Endothelial cell of umbilical vein (primary cell): ENCODE data around the gene TOPAZ1. TPM values are rescaled to one million over a fixed set of nuclear protein-coding genes. Genes with fewer than 3 reads are reported as not detected.

ENCODE experiments used
- BruUV-seq: library from RNA; stranded (reverse); fragments of 400-500 nt; replicated peaks from 2 replicates; lab custom pipeline; 2021; lab: Mats Ljungman, UMichigan
- CTCF ChIA-PET: fragments of 300-600, 350-600 bp; sonication (Branson Sonifier 250); formaldehyde crosslinking; loops from one replicate; lab custom pipeline; 2021; ENCODE audit warnings: antibody characterized with exemption, inconsistent platforms; lab: Charles Lee
- POLR2A ChIA-PET: fragments of 300-600, 350-600 bp; sonication (Branson Sonifier 250); formaldehyde crosslinking; loops from one replicate; lab custom pipeline; 2021; ENCODE audit warnings: antibody characterized with exemption, inconsistent platforms; lab: Charles Lee
- DNase-seq: peaks from one replicate; pipeline ENCODE4 v3.0.0-alpha.2; 2011; ENCODE audit warnings: low read depth, low spot score
- FAIRE-seq: peaks from 2 replicates; lab custom pipeline; 2011; peaks lifted over from hg19 to GRCh38; lab: Jason Lieb, UNC
- H2AFZ ChIP-seq: 2 replicates; pipeline ENCODE4 v1.6.0; 2012; ENCODE audit warnings: low read depth, low read length, control low read depth, inconsistent platforms
- H3K27ac ChIP-seq: 2 replicates; pipeline ENCODE4 v1.5.1; 2011; ENCODE audit warnings: low read depth, mild to moderate bottlenecking, control low read depth, low read length, moderate library complexity; ENCODE audit not compliant: insufficient read depth
- H3K27me3 ChIP-seq, 2 experiments: 2 replicates each; pipeline versions ENCODE4 v1.6.0 to v1.6.1; 2011; ENCODE audit warnings: low read length in 2 of 2, mixed read lengths in 1 of 2; ENCODE audit not compliant: control insufficient read depth in 2 of 2, insufficient read depth in 2 of 2
- H3K36me3 ChIP-seq, 2 experiments: 2 replicates in 1 of 2; 3 replicates in 1 of 2; pipeline ENCODE4 v1.5.1; 2011; ENCODE audit warnings: low read length in 2 of 2, mild to moderate bottlenecking in 1 of 2, moderate library complexity in 1 of 2; ENCODE audit not compliant: control insufficient read depth in 2 of 2, insufficient read depth in 2 of 2; ENCODE audit errors: extremely low read depth in 1 of 2
- H3K4me1 ChIP-seq: 3 replicates; pipeline ENCODE4 v1.5.1; 2011; ENCODE audit warnings: mild to moderate bottlenecking, low read length; ENCODE audit not compliant: control insufficient read depth, insufficient read depth; ENCODE audit errors: extremely low read depth
- H3K4me2 ChIP-seq: 2 replicates; pipeline ENCODE4 v1.6.1; 2011; ENCODE audit warnings: low read length, control low read depth, mixed read lengths; ENCODE audit not compliant: insufficient read depth
- H3K4me3 ChIP-seq, 3 experiments: fragments of 200-600 bp in 1 of 3; sonication (generic), shearing (Covaris generic) in 1 of 3; replicated peaks in 1 of 3; 2 replicates each; pipeline ENCODE4 v1.5.1; 2011 to 2016; ENCODE audit warnings: control low read depth in 3 of 3, low read length in 3 of 3, mild to moderate bottlenecking in 2 of 3, inconsistent platforms in 1 of 3, low read depth in 1 of 3, moderate library complexity in 1 of 3; ENCODE audit not compliant: insufficient read depth in 1 of 3
- H3K79me2 ChIP-seq: 2 replicates; pipeline ENCODE4 v1.6.0; 2012; ENCODE audit warnings: low read length, inconsistent platforms; ENCODE audit not compliant: control insufficient read depth, insufficient read depth
- H3K9ac ChIP-seq: replicated peaks from 2 replicates; pipeline ENCODE3; 2011; ENCODE audit warnings: low read length, control low read depth; ENCODE audit not compliant: insufficient read depth; ENCODE audit errors: extremely low read depth
- H3K9me1 ChIP-seq: replicated peaks from 3 replicates; pipeline ENCODE4 v1.6.0; 2011; ENCODE audit warnings: mild to moderate bottlenecking, low read length; ENCODE audit not compliant: control insufficient read depth, insufficient read depth; ENCODE audit errors: extremely low read depth
- H3K9me3 ChIP-seq: replicated peaks from 2 replicates; pipeline ENCODE4 v1.5.1; 2012; ENCODE audit warnings: low read length, inconsistent platforms; ENCODE audit not compliant: control insufficient read depth, insufficient read depth
- H4K20me1 ChIP-seq: replicated peaks from 2 replicates; pipeline ENCODE3; 2011; ENCODE audit warnings: mild to moderate bottlenecking, low read length; ENCODE audit not compliant: control insufficient read depth, insufficient read depth; ENCODE audit errors: extremely low read depth
- EZH2 ChIP-seq: IDR thresholded peaks from 2 replicates; pipeline ENCODE4 v1.6.1; 2012; ENCODE audit warnings: borderline replicate concordance, low read depth, mild to moderate bottlenecking, moderate library complexity, low read length, inconsistent platforms; ENCODE audit not compliant: severe bottlenecking
- FOS ChIP-seq: IDR thresholded peaks from 2 replicates; pipeline ENCODE4 v1.6.1; 2011; ENCODE audit warnings: mild to moderate bottlenecking, low read length, moderate library complexity, borderline replicate concordance; ENCODE audit not compliant: insufficient read depth
- GATA2 ChIP-seq: IDR thresholded peaks from 2 replicates; pipeline ENCODE4 v1.7.0; 2011; ENCODE audit warnings: low read depth, mild to moderate bottlenecking, moderate library complexity, mixed read lengths, low read length; ENCODE audit not compliant: insufficient read length, insufficient read depth
- JUN ChIP-seq: IDR thresholded peaks from 2 replicates; pipeline ENCODE4 v1.6.1; 2011; ENCODE audit warnings: borderline replicate concordance, low read depth; ENCODE audit not compliant: insufficient read length, insufficient read depth
- MYC ChIP-seq: IDR thresholded peaks from one replicate; pipeline ENCODE4 v1.6.1; 2011; ENCODE audit warnings: mild to moderate bottlenecking, low read depth, low read length
- POLR2A ChIP-seq: IDR thresholded peaks from 2 replicates; pipeline ENCODE4 v1.6.1; 2012; ENCODE audit warnings: low read depth, mild to moderate bottlenecking, control low read depth, low read length
- POLR2AphosphoS5 ChIP-seq: IDR thresholded peaks from 2 replicates; pipeline ENCODE4 v1.6.1; 2012; ENCODE audit warnings: low read depth, mild to moderate bottlenecking, control low read depth, low read length, moderate library complexity; ENCODE audit not compliant: insufficient read depth
- dilution Hi-C: fragments of 300-500 bp; cut with MboI; formaldehyde crosslinking; loops from one replicate; pipeline ENCODE4 v1.15.0; 2019; ENCODE audit warnings: low sequenced_read_pairs; ENCODE audit not compliant: extremely low pct_ligation_motif_present
- intact Hi-C: fragments of 100-400 bp; cut with micrococcal nuclease; formaldehyde crosslinking; loops from one replicate; pipeline ENCODE4 v1.10.0; 2022
- polyA plus RNA-seq, 4 experiments: library from polyadenylated mRNA; depleted of rRNA in 3 of 4; stranded (reverse) in 3 of 4; unstranded in 1 of 4; fragments of >200 nt; gene quantifications; 2 replicates each; pipeline versions ENCODE4 v1.2.1 to v1.2.3, GENCODE V29; 2011 to 2012; ENCODE audit warnings: missing spikeins in 1 of 4
- total RNA-seq: library from RNA; stranded (reverse); gene quantifications from 2 replicates; pipeline ENCODE4 v1.2.3, GENCODE V29; 2021
- TF ChIP-seq, protein P1 (sequence below): IDR thresholded peaks from 2 replicates; pipeline ENCODE4 v1.6.1; 2011; ENCODE audit not compliant: insufficient read depth, insufficient read length
- TF ChIP-seq, protein P2 (sequence below), 2 donors: IDR thresholded peaks; 1 replicate in 1 of 2; 2 replicates in 1 of 2; pipeline ENCODE4 v1.5.1; 2011; ENCODE audit warnings: low read length in 2 of 2, mild to moderate bottlenecking in 2 of 2, moderate library complexity in 2 of 2, control low read depth in 1 of 2, inconsistent platforms in 1 of 2, low read depth in 1 of 2; ENCODE audit not compliant: insufficient read depth in 1 of 2; ENCODE audit errors: extremely low read depth in 1 of 2

TOPAZ1 gene
- total and polyA plus RNA-seq, 2 donors (not counting 3 experiments of a cell fraction or from before 2014, with no cell fraction given), result not detected

DNA sequence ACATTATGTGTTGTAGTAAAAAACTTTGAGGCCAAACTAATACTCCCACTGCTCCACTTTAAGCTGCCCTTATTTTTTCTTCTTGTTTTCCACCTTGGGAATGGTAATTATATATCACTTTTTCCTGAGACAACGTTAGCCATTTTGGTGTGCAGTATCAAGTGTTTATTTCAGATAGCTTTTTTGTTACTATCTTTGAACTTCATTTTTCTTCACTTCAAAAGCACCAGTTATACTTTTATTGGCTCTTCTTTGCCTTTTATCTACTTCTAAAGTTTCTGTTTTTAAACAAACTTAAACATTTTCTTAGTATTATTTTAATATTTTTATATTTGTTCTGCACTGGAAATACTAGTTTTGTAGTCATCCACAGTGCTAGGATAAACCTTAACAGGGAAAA is 6.5 kb downstream of the TOPAZ1 start:
- dilution Hi-C loops (no loop called here), intact Hi-C loops (no loop called here)
- H3K79me2 ChIP-seq, result no peaks in the 10 kb centered on the region
- H3K36me3 ChIP-seq, result no peaks in the 10 kb centered on the region
- H3K9ac ChIP-seq, result no peak overlapping the region
- H3K4me2 ChIP-seq, result no peak overlapping the region
- H3K9me3 ChIP-seq, result no peaks in the 10 kb centered on the region
- peaks cover 2 to 18% of the 10 kb centered on the region in 2 experiments for H3K27me3 ChIP-seq
- TF ChIP-seq POLR2AphosphoS5 (no peak), POLR2A (no peak), GATA2 (no peak), FOS (no peak), JUN (no peak), MYC (no peak), EZH2 (no peak)
- TF ChIP-seq, protein P1, sequence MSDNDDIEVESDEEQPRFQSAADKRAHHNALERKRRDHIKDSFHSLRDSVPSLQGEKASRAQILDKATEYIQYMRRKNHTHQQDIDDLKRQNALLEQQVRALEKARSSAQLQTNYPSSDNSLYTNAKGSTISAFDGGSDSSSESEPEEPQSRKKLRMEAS, result no peak
- TF ChIP-seq, protein P2, sequence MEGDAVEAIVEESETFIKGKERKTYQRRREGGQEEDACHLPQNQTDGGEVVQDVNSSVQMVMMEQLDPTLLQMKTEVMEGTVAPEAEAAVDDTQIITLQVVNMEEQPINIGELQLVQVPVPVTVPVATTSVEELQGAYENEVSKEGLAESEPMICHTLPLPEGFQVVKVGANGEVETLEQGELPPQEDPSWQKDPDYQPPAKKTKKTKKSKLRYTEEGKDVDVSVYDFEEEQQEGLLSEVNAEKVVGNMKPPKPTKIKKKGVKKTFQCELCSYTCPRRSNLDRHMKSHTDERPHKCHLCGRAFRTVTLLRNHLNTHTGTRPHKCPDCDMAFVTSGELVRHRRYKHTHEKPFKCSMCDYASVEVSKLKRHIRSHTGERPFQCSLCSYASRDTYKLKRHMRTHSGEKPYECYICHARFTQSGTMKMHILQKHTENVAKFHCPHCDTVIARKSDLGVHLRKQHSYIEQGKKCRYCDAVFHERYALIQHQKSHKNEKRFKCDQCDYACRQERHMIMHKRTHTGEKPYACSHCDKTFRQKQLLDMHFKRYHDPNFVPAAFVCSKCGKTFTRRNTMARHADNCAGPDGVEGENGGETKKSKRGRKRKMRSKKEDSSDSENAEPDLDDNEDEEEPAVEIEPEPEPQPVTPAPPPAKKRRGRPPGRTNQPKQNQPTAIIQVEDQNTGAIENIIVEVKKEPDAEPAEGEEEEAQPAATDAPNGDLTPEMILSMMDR (IDR thresholded peaks at IDR 0.05; ENCODE audit: extremely low read depth in 1 of 2, insufficient read depth in 1 of 2, low read depth in 1 of 2, low read length in 2 of 2), result no peak
- H4K20me1 ChIP-seq, result no peaks in the 10 kb centered on the region
- peaks cover 10% of the 10 kb centered on the region for H3K4me1 ChIP-seq
- H3K9me1 ChIP-seq, result no peaks in the 10 kb centered on the region
- no peak overlapping the region for H3K4me3 ChIP-seq
- no peak overlapping the region for H3K27ac ChIP-seq
- H2AFZ ChIP-seq, result no peak overlapping the region
- POLR2A ChIA-PET, result no interaction called here
- FAIRE-seq, result no peak
- no peak for DNase-seq
- CTCF ChIA-PET, result no interaction called here
- no TSS peak for BruUV-seq
